HG03460 (cell line): ENCODE results near the gene B3GALT5.

Experiments
- ATAC-seq: cut with Tn5 transposase; IDR thresholded peaks from one replicate; pipeline ENCODE4 v1.9.1; 2021; ENCODE audit not compliant: unreplicated experiment

B3GALT5 gene

GRCh38 chr21:39602793-39603192 lies 9.9 kb upstream of the B3GALT5 start:
- no peak for ATAC-seq

GRCh38 chr21:39604951-39605350 lies 7.8 kb upstream of the B3GALT5 start:
- ATAC-seq = no peak

DNA sequence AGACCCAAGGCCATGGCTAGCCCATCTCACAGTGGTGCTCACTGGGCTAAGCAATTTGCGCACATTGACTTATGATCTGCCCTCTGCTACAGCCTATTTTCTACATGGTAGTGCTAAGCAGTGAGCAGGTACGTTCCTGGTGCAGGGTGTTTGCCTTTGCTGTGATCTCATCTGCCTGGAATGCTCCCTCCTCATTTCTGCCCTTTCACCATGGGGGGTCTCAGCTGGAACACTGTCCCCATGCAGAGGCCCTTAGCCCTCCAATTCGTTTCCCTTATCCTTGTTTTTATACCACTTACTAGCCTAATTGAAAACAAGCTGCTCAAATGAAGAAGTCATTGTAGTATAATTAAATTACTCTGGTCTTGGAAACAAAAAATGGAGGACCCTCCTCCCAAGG lies 2.0 kb upstream of the B3GALT5 start:
- no peak for ATAC-seq

DNA sequence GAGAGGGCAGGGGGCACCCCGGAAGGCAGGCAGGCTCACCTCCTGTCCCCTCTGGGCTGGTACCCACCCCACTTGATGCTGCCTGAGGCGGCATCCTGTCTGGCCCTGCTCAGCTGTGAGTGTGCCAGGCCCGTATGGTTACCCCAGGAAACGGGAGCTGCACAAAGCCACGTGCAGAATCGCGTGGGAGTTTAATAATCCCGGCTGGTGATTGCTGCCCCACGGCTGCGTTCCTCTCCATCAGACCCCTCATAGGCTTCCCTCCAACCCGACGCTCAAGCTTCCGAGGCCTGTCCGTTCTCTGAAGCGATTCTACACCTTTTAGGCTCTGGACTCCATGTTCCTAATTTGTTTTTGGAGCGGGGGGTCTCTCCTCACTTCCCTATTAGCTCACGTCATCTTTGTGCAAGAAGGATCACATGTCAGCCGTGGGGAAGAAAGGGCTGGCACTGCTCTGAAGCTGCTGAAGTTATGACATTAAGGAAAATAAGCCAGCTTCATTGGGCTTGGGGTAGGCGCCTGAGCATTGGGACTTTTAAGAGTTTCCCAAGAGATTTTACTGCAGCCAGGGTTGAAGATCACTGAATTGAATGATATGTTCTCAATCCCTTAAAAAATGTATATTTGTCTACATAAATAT lies 1.1 kb upstream of the B3GALT5 start:
- ATAC-seq = no peak

DNA sequence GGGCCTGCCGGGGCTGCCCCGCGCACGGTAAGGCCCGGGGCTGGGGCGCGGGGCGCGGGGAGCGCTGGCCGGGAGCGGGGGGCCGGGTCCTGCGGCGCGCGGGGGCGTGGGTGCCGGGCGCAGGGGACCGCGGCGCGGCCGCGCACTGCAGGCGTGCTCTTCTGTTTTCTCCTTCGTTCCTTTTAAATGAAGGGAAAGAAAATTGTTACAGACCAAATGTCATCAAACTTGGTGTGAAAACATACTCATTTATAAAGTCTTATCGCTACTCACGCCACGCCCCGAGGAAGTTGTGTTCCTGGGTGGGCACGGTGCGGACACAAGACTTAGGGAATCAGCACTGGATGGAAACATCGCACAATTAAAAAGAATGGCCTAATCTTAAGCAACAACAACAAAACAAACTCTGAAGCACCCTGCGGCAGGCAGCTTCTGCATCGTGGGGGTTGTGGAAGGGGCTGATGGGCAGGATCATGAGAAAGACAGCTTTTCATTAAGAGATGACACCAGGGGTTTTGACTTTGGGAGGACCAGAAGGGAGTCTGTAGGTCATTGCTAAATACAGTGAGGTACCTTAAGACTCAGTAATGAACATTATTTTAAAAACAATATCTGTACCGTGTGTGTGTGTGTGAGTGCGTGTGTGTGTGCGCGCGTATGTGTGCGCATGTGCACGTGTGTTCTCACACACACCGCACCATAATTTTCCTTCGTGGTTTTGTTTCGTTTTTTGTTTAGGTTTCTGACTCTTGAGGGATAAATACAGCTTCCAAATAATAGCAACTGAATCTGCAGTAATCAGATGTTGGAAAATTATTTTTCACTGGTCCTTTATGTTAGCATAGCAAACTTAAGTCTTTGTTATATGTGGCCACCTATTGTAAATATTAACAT lies 548 bp downstream of the B3GALT5 start:
- no peak for ATAC-seq

DNA sequence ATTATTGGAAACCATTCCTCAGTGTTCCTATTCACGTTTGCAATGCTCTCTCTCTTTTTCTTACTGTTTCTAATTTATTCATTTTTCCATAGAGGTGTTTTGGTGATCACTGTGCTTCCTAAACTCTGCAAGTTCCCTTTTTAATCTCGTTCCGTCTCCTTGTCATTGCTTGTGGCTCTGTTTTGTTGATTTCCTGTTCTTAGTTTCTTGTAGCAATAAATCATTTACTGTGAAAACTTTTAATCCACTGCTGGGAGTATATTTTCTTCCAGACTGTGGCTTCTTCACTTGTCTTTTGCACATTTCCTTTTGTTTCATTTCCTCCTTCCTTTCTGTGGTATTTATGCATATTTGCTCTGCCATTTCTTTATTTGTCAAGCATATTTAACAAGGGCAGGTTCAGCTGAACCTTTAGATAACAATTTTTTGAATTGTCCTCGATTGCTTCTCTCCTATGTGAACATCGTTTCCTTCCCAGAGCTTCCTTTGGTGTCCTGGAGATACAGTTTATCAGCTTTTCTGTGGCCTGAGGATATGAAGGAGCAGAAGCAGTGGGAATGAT lies 3.6 kb downstream of the B3GALT5 start:
- ATAC-seq = no peak

DNA sequence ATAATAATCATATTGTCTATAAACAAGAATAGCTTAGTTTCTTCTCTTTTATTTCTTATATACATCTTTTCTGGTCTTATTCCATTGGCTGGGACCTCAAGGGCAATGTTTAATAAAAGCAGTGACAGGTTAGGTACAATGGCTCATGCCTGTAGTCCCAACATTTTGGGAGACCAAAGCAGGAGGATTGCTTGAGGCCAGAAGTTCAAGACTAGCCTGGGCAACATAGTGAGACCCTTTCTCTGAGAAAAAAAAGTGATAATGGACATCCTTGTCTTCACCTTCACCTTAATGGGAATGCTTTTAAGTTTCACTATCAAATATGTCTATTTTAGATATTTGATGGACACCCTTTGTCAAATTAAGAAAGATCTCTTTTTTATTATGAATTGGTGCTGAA lies 8.1 kb downstream of the B3GALT5 start:
- no peak for ATAC-seq

DNA sequence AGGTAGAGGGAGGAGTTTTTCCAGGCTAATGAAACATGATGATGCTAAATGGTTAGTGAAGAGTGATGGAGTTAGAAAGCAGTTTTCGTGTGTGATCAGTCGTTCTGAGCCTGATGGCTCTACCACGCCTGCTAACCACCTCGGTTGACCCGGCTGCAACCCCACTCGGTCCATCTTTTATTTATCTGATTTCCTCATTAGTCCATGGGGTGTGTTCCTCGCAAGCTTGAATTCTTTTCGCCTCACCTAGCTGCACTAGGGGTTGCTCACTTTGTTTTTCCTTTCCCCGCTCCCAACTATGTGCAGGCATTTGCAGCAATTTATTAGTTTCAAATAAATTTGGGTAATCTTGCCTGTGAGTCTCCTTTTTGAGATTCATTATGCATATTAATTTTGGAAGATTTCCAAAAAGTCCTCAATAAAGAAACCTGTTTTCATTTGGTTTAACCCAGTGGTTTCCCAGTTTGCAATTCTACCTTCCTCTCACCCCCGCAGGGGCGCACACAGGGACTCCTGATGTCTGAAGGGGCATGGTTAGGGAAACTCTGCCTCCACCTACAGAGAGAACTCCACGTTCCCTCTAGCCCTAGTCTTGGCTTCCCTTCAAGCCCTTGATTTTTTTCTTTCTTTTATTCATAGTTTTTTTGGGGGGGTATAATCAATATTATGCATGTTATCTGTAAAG lies 12.6 kb downstream of the B3GALT5 start:
- no peak for ATAC-seq

GRCh38 chr21:39628385-39628784 lies 15.6 kb downstream of the B3GALT5 start:
- no peak for ATAC-seq

- ATAC-seq = no peak
These were observed 17.5 kb downstream of the B3GALT5 start for GRCh38 chr21:39630191-39630591.

DNA sequence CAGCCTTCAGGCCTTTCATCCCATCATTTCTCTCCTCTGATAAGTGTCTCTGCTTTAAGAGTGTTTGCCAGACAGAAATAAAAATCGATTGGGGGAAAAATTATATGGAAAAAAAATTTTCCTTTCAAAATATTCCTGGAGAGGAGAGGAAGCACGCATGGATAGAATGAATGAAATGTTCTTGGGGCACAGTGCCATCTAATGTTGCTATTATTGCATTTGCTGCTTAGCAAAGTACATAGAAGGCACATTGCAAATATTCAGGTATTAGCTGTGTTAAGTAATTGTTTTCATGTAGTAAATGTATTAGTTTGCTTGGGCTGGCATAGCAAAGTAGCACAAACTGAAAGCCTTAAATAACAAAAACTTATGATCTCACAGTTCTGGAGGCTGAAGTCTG lies 18.1 kb downstream of the B3GALT5 start:
- ATAC-seq = no peak

DNA sequence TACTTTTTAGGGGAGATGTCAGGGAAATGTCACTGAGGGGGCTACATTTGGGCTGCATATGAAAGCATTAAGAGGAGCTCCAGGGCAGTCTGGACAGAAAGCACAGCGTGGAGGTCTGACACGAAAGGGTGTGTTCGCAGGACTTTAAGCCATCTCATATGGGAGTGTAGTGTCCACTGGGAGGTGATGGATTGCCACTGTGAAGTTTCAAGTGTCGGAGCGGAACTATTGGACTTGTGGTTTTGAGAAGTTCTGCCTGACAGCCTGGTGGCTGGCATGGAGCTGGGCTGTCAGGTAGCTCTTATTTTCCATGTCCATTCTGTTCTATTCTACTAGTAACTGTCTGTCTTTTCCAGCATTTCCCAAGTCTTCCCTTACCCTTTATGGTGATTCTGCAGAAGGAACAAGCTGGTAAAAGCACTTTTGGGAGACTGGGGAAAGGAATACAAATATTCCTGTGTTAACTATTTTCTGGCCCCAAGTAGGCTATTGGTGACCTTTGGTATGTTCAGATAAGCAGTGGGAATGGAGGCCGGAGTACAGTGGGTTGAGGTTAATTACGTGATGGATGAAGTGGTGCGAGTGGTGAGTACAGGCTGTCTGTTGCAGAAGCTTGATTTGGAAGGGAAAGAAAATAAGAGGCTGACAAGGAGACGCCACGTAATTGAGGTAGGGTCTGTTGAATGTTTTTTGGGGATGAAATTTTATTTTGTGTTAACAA lies 19.3 kb downstream of the B3GALT5 start:
- no peak for ATAC-seq

- no peak for ATAC-seq
These were observed 20.2 kb downstream of the B3GALT5 start for GRCh38 chr21:39632796-39633442.

DNA sequence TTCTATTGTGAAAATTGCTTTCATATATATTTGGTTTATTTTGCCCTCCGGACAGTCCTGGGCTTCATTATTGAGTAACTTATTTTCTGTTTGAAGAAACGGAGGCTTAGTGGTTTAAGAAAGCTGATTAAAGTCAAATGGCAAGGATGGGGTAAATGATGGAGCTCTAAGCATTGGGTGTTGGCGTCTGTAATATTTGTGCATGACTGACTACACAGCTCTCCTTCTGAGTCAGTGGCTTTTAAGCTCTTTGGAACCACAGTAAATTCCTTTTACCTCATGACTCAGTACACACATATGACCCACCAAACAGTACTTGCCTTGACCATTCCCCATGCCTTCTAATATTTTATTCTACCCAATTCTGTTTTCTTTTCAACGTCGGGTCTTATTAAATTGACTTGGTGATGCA lies 21.0 kb downstream of the B3GALT5 start:
- ATAC-seq = no peak

DNA sequence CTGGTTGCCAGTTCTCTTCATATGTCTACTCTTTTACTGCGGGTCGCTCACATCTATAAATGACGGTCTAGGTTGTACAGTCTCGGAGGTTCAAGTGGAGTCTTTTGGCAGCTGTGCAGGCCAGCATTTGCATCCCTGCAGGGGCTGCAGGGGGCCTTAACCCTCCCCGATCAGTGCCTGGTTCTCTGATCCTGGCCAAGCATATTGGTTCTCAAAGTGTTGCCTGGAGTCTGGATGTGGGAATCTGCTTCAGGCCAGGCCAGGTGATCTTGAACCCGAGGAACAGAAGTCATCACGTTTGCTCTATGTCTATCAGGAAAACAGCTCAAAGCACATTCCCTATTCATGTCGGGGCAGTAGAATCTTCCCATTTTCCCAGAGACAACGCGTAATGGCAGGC lies 21.8 kb downstream of the B3GALT5 start:
- no peak for ATAC-seq

- no peak for ATAC-seq
These were observed 24.6 kb downstream of the B3GALT5 start for GRCh38 chr21:39637197-39637970.

GRCh38 chr21:39637971-39638240 lies 25.2 kb downstream of the B3GALT5 start:
- no peak for ATAC-seq

GRCh38 chr21:39638281-39638680 lies 25.5 kb downstream of the B3GALT5 start:
- ATAC-seq = no peak

DNA sequence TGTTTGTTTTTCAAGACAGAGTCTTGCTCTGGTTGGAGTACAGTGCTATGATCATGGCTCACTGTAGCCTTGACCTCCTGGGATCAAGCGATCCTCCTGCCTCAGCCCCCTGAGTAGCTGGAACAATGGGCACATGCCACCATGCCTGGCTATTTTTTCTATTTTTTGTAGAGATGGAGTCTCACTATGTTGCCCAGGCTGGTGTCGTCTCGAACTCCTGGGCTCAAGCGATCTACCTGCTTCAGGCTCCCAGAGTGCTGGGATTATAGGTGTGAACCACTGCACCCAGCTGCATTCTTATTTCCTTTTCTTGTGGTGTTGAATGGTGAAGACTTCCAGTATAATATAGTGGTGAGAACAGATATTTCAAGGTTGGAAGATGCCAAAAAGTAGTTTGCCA lies 28.0 kb downstream of the B3GALT5 start:
- no peak for ATAC-seq
